IgD-negative memory B cell (primary cell): ENCODE measurements around the gene HCN3. TPM values are rescaled to one million over a fixed set of nuclear protein-coding genes. Genes with fewer than 3 reads are reported as not detected.
A peak's percentile ranks its signal among the peaks of the same experiment; 100 is the strongest.

Experiments
- H3K27ac Mint-ChIP-seq, 3 donors: one replicate each; pipeline ENCODE4 v1.8.0; 2020 to 2022; ENCODE audit warnings: mild to moderate bottlenecking in 3 of 3, mixed read lengths in 3 of 3, moderate library complexity in 1 of 3
- H3K27me3 Mint-ChIP-seq: one replicate; pipeline ENCODE4 v1.8.0; 2021; ENCODE audit warnings: mixed read lengths
- H3K36me3 Mint-ChIP-seq: one replicate; pipeline ENCODE4 v1.8.0; 2020; ENCODE audit warnings: mild to moderate bottlenecking, mixed read lengths
- H3K4me1 Mint-ChIP-seq, 3 donors: one replicate each; pipeline ENCODE4 v1.8.0; 2020 to 2022; ENCODE audit warnings: mixed read lengths in 3 of 3, mild to moderate bottlenecking in 1 of 3
- H3K4me3 Mint-ChIP-seq, 4 donors: one replicate each; pipeline ENCODE4 v1.8.0; 2020 to 2022; ENCODE audit warnings: mild to moderate bottlenecking in 4 of 4, mixed read lengths in 4 of 4, moderate library complexity in 3 of 4
- H3K9me3 Mint-ChIP-seq, 3 donors: one replicate each; pipeline ENCODE4 v1.8.0; 2020 to 2021; ENCODE audit warnings: mixed read lengths in 3 of 3, mild to moderate bottlenecking in 1 of 3
- polyA plus RNA-seq: library from polyadenylated mRNA; unstranded; fragments of 300-500 nt; fragmentation: Illumina TruSeq; gene quantifications from one replicate; pipeline ENCODE4 v1.2.3, GENCODE V29; 2021

HCN3 gene
- polyA plus RNA-seq, 1 donor from 2014 or later: 2.3 TPM

DNA sequence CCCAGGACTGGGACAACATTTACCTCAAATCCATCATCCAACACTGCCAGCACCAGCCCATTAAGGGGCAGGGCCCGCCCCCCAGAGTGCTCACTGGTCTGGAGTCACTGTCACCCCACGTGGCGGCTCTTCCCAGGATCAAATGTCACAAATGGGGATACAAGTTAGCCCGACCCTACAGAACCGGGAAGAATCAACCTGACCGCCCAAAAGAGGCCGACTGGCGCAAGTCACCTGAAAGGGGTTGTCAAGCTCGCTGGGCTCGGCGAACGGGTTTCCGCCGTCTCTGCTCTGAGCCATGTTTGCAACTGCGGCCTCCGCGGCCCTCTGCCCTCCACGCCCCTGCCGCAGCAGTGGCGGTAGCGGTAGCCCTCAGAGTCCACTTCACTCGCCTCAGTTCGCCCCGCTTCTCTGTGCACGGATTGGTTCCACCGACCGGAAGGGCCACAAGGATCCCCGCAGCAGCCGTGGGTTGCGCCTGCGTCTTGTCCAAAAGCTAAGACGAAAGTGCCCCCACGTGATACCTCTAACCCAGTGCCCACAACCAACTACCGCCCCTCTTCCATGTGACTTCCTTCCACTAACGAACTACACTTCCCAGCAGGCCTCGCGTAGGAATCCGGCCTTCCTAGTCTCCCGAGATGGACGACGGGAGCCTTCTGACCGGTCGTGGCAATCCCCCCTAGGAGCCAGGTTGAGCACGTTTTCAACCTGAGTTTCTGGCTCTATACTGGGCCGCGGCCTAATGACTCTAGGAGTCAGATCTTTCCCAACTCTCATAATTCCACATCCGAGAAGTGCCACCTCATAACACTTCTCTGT is 15.2 kb upstream of the HCN3 start, which contains the start of gene SCAMP3:
SCAMP3 (minus strand) TSS at position 509 of the 822 bp plus-strand sequence; CDS start at position 300, 209 bp downstream.
- Mint-ChIP-seq H3K36me3 (peaks cover 9% of the 10 kb centered on the region), H3K27ac (peak within 1 kb of the TSS; percentile 73 to 97 (median 82)), H3K4me1 (peaks cover 15 to 20% (median 15%) of the 10 kb centered on the region in 3 donors), H3K9me3 (no peaks in the 10 kb centered on the region), H3K27me3 (no peaks in the 10 kb centered on the region), H3K4me3 (peak within 1 kb of the TSS; percentile 90 to 100 (median 98))

- H3K36me3 Mint-ChIP-seq: peaks cover 8% of the 10 kb centered on the region
Observed at GRCh38 chr1:155263067-155263466, 14.2 kb upstream of the HCN3 start.

GRCh38 chr1:155266553-155266952 is 10.7 kb upstream of the HCN3 start:
- H3K27me3 Mint-ChIP-seq: no peaks in the 10 kb centered on the region
- H3K9me3 Mint-ChIP-seq: no peaks in the 10 kb centered on the region
- peak overlapping the region in 1 of 4 donors; percentile 42 for H3K4me3 Mint-ChIP-seq
- peaks cover 8 to 17% (median 10%) of the 10 kb centered on the region in 3 donors for H3K4me1 Mint-ChIP-seq
- peak overlapping the region in 1 of 3 donors; percentile 33 for H3K27ac Mint-ChIP-seq
- H3K36me3 Mint-ChIP-seq: peaks cover 8% of the 10 kb centered on the region

More at GRCh38 chr1:155263067-155263466, 14.2 kb upstream of the HCN3 start:
- no peaks in the 10 kb centered on the region for H3K27me3 Mint-ChIP-seq
- H3K4me3 Mint-ChIP-seq: peak overlapping the region in 3 of 4 donors; percentile 90 to 99 (median 97)
- H3K9me3 Mint-ChIP-seq: no peaks in the 10 kb centered on the region
- peaks cover 11 to 15% (median 15%) of the 10 kb centered on the region in 3 donors for H3K4me1 Mint-ChIP-seq
- H3K27ac Mint-ChIP-seq: peak overlapping the region in 2 of 3 donors; percentile 73 to 97

DNA sequence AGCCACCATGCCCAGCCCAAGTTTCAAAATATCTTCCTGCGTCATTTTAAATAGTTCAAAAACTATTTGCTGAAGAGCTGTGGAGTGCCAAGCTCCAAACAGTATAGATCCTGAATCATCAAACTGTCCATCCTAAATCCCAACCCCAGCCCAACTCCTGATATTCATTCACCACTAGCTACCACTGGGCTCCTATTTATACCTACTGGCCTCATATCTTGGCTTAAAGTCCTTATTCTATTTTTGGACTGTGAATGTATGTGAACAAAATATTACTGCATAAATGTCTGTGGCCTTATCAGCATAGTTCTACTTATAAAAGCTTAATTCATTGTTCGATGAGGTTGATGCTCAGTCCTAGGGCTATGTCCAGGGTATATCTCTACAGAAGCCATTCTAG is 9.9 kb upstream of the HCN3 start:
- peaks cover 8% of the 10 kb centered on the region for H3K36me3 Mint-ChIP-seq
- no peaks in the 10 kb centered on the region for H3K9me3 Mint-ChIP-seq
- no peak overlapping the region for H3K27ac Mint-ChIP-seq
- H3K4me3 Mint-ChIP-seq: no peak overlapping the region
- no peaks in the 10 kb centered on the region for H3K27me3 Mint-ChIP-seq
- H3K4me1 Mint-ChIP-seq: peaks cover 7 to 17% (median 10%) of the 10 kb centered on the region in 3 donors

GRCh38 chr1:155268630-155269029 is 8.6 kb upstream of the HCN3 start:
- Mint-ChIP-seq H3K4me1 (peaks cover 11 to 19% (median 19%) of the 10 kb centered on the region in 3 donors), H3K27me3 (no peaks in the 10 kb centered on the region), H3K9me3 (no peaks in the 10 kb centered on the region), H3K4me3 (no peak overlapping the region), H3K27ac (no peak overlapping the region), H3K36me3 (peaks cover 4% of the 10 kb centered on the region)

DNA sequence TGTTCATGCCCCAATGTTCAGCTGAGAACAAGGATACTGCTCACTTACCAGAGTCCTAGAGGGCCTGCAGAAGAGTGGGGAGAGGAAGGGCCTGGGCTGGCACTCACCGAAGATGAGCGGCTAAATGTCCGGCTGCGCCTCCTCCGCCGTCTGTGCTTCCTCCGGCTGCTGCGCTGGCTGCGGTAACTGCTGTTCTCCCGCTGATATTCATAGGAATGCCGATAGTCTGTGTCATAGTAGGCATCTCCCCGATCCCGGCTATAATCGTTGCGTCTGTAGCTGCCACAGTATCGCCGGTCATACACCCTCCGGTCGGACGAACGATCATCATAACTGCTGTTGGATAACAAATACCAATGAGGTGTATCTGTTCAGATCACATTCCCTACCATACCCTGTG is 7.9 kb upstream of the HCN3 start:
- Mint-ChIP-seq H3K4me1 (peaks cover 14 to 22% (median 21%) of the 10 kb centered on the region in 3 donors), H3K27ac (no peak overlapping the region), H3K4me3 (peak overlapping the region in 2 of 4 donors; percentile 48 to 70), H3K9me3 (no peaks in the 10 kb centered on the region), H3K36me3 (peaks cover 4% of the 10 kb centered on the region), H3K27me3 (no peaks in the 10 kb centered on the region)

GRCh38 chr1:155272466-155273342 is 4.6 kb upstream of the HCN3 start:
- peak overlapping the region; percentile 79 to 96 (median 93) for H3K27ac Mint-ChIP-seq
- peaks cover 28 to 32% (median 30%) of the 10 kb centered on the region in 3 donors for H3K4me1 Mint-ChIP-seq
- no peaks in the 10 kb centered on the region for H3K9me3 Mint-ChIP-seq
- H3K36me3 Mint-ChIP-seq: no peaks in the 10 kb centered on the region
- no peaks in the 10 kb centered on the region for H3K27me3 Mint-ChIP-seq
- peak overlapping the region; percentile 85 to 100 (median 95) for H3K4me3 Mint-ChIP-seq

DNA sequence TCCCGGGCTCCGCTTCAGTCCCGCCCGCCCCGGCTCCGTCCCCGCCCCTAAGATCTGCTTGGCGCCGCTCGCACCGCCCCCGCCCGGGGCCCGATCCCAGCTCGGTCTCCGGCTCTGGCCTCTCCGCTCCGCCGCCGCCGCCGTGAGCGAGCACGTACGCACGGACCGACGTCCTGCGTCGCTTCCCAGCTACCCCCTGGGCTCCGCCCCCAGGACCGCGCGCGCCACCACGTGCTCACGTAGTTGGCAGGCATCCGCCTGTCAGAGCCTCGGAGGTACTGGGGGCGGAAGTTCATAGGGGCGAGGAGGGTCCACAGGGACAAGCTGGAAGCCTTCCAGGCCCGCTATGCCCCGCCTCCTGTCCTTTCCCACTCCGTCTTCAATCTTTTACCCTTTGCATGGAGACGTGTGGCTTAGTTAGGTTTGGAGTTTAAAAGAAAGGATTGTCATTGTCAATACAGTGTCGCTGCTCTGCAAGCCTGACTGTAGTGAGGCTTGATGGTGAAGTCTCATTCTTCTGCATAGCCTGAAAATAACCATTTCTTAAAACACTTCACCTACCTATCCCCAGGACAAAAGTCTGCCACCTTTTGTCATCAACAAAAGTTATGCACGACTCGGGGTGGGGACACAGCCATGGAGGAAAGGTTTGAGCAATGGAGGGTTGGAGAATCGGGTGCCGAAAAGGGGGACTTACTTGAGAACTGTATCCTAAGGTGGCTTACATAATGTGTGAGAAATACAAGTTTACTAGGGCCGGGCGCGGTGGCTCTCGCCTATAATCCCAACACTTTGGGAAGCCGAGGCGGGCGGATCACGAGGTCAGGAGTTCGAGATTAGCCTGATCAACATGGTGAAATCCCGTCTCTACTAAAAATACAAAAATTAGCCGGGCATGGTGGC is 3.7 kb upstream of the HCN3 start, which contains the start of gene CLK2:
CLK2 (minus strand) TSS at position 162 of the 903 bp plus-strand sequence. CDS start 2,527 bp downstream, outside the sequence.
- H3K4me1 Mint-ChIP-seq: peaks cover 31 to 37% (median 33%) of the 10 kb centered on the region in 3 donors
- no peaks in the 10 kb centered on the region for H3K36me3 Mint-ChIP-seq
- H3K4me3 Mint-ChIP-seq: peak within 1 kb of the TSS; percentile 85 to 100 (median 95)
- H3K9me3 Mint-ChIP-seq: no peaks in the 10 kb centered on the region
- peak within 1 kb of the TSS; percentile 79 to 96 (median 93) for H3K27ac Mint-ChIP-seq
- H3K27me3 Mint-ChIP-seq: no peaks in the 10 kb centered on the region

DNA sequence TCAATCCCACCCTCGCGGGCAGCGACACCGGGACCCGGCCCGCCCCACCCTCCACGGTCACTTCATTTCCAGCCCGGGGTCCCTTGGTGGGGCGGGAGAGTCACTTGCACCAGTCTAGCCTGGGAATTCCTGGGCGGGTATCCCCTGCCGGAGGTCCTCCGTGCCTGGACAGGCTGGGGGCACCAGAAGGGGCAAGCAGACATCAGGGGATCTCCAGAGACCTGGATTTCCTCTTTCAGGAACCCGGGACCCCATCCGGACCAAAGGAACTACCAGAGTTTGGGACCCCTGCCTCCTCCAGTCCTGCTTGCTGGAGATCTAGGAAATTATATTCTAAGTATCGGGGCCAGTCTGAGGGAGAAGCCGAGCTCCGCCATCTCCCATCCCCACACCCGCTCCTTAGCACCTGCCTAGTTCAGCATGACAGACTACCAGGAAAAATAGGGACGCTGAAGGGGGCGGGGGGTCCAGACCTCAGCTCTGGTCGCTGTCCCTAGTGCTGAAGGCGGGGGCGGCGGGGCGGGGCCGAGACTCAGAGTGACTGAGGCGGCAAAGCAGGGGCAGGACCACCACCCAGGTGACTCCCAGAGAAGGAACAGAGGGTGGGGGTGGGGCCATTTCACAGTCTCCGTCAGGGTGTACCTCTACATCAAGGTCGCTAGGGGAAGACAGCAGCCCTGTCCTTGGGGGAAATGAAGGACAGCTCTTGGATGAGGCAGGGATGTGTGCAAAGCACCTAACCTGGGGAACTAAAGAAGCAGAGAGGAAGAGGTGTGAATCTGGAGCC is 832 bp downstream of the HCN3 start:
- no peaks in the 10 kb centered on the region for H3K36me3 Mint-ChIP-seq
- H3K4me1 Mint-ChIP-seq: peaks cover 19 to 30% (median 20%) of the 10 kb centered on the region in 3 donors
- H3K27ac Mint-ChIP-seq: peak overlapping the region; percentile 53 to 73 (median 57)
- H3K4me3 Mint-ChIP-seq: peak overlapping the region; percentile 77 to 90 (median 84)
- H3K27me3 Mint-ChIP-seq: no peaks in the 10 kb centered on the region
- H3K9me3 Mint-ChIP-seq: no peaks in the 10 kb centered on the region

GRCh38 chr1:155278689-155279160 is 1.5 kb downstream of the HCN3 start:
- peak overlapping the region; percentile 53 to 73 (median 57) for H3K27ac Mint-ChIP-seq
- no peaks in the 10 kb centered on the region for H3K36me3 Mint-ChIP-seq
- peak overlapping the region; percentile 77 to 90 (median 84) for H3K4me3 Mint-ChIP-seq
- no peaks in the 10 kb centered on the region for H3K27me3 Mint-ChIP-seq
- H3K4me1 Mint-ChIP-seq: peaks cover 15 to 28% (median 18%) of the 10 kb centered on the region in 3 donors
- no peaks in the 10 kb centered on the region for H3K9me3 Mint-ChIP-seq

GRCh38 chr1:155279268-155279667 is 2.0 kb downstream of the HCN3 start:
- Mint-ChIP-seq H3K27ac (peak overlapping the region in 2 of 3 donors; percentile 57 to 73), H3K4me3 (peak overlapping the region in 1 of 4 donors; percentile 77), H3K27me3 (no peaks in the 10 kb centered on the region), H3K36me3 (no peaks in the 10 kb centered on the region), H3K4me1 (peaks cover 13 to 26% (median 16%) of the 10 kb centered on the region in 3 donors), H3K9me3 (no peaks in the 10 kb centered on the region)

DNA sequence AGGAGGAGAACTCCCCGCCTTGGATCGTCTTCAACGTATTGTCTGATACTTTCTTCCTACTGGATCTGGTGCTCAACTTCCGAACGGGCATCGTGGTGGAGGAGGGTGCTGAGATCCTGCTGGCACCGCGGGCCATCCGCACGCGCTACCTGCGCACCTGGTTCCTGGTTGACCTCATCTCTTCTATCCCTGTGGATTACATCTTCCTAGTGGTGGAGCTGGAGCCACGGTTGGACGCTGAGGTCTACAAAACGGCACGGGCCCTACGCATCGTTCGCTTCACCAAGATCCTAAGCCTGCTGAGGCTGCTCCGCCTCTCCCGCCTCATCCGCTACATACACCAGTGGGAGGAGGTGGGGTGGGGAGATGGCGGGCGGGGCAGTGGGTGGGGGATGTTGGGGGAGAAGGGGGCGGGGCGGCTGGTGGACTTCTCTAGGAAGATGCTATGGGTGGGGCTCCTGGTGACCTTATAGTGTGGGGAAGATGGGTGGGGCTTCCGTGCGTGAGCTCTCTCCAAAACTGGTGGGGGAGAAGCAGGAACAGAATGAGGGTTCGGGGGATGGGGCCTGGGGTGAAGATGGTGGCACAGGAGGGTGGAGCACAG is 5.3 kb downstream of the HCN3 start:
- peaks cover 5 to 8% (median 8%) of the 10 kb centered on the region in 3 donors for H3K4me1 Mint-ChIP-seq
- H3K4me3 Mint-ChIP-seq: no peak overlapping the region
- no peaks in the 10 kb centered on the region for H3K36me3 Mint-ChIP-seq
- H3K9me3 Mint-ChIP-seq: no peaks in the 10 kb centered on the region
- H3K27me3 Mint-ChIP-seq: no peaks in the 10 kb centered on the region
- no peak overlapping the region for H3K27ac Mint-ChIP-seq

- no peaks in the 10 kb centered on the region for H3K27me3 Mint-ChIP-seq
- H3K36me3 Mint-ChIP-seq: peaks cover 2% of the 10 kb centered on the region
- no peaks in the 10 kb centered on the region for H3K9me3 Mint-ChIP-seq
- H3K4me3 Mint-ChIP-seq: no peak overlapping the region
- H3K27ac Mint-ChIP-seq: no peak overlapping the region
- peaks cover 0 to 2% (median 0%) of the 10 kb centered on the region in 3 donors for H3K4me1 Mint-ChIP-seq
Observed at GRCh38 chr1:155284476-155284875, 7.2 kb downstream of the HCN3 start.
